Naive thymus-derived CD4-positive, alpha-beta T cell (primary cell): ENCODE results near the gene AHDC1. TPM values are rescaled to one million over a fixed set of nuclear protein-coding genes. Genes with fewer than 3 reads are reported as not detected.
"Not testable (repeated sequence)": the region's sequence is repeated elsewhere in the genome, so short reads cannot be mapped to it uniquely, and the experiment has no call there.

Experiments
- ATAC-seq: fragments of 150-1000 bp; cut with Tn5 transposase; 2 replicates; pipeline ENCODE4 v1.10.0; 2021; ENCODE audit warnings: mild to moderate bottlenecking, moderate library complexity
- CTCF ChIA-PET: fragments of 350-600 bp; sonication (Branson Sonifier 250); formaldehyde crosslinking; loops from one replicate; lab custom pipeline; 2021; ENCODE audit warnings: antibody characterized with exemption; lab: Charles Lee
- POLR2A ChIA-PET: fragments of 350-600 bp; sonication (Branson Sonifier 250); formaldehyde crosslinking; loops from one replicate; lab custom pipeline; 2021; ENCODE audit warnings: antibody characterized with exemption, inconsistent platforms; lab: Charles Lee
- DNase-seq, 9 donors: peaks; one replicate each; pipeline versions ENCODE4 v3.0.0 to v3.0.0-alpha.2; 2020 to 2022; ENCODE audit warnings: mixed read lengths in 1 of 9
- H3K27ac ChIP-seq: one replicate; pipeline ENCODE4 v1.7.0; 2013; ENCODE audit warnings: mild to moderate bottlenecking, low read depth, low read length, moderate library complexity
- H3K27me3 ChIP-seq, 2 donors: one replicate each; pipeline ENCODE4 v1.7.0; 2013; ENCODE audit warnings: low read length in 2 of 2, mild to moderate bottlenecking in 2 of 2, moderate library complexity in 2 of 2; ENCODE audit not compliant: control insufficient read depth in 2 of 2, insufficient read depth in 2 of 2
- H3K36me3 ChIP-seq, 3 experiments: 1 replicate in 2 of 3; 2 replicates in 1 of 3; pipeline ENCODE4 v1.7.0; 2013; ENCODE audit warnings: low read length in 3 of 3, mild to moderate bottlenecking in 3 of 3, moderate library complexity in 1 of 3; ENCODE audit not compliant: insufficient read depth in 3 of 3, control insufficient read depth in 2 of 3
- H3K4me1 ChIP-seq, 2 donors: one replicate each; pipeline ENCODE4 v1.7.0; 2013; ENCODE audit warnings: low read length in 2 of 2, mild to moderate bottlenecking in 2 of 2, moderate library complexity in 1 of 2; ENCODE audit not compliant: control insufficient read depth in 2 of 2, insufficient read depth in 2 of 2
- H3K4me3 ChIP-seq: 2 replicates; pipeline ENCODE4 v1.7.0; 2013; ENCODE audit warnings: mild to moderate bottlenecking, low read length
- H3K9me3 ChIP-seq, 3 experiments: 1 replicate in 2 of 3; 2 replicates in 1 of 3; pipeline ENCODE4 v1.7.0; 2013; ENCODE audit warnings: low read length in 3 of 3; ENCODE audit not compliant: control insufficient read depth in 2 of 3
- H3K27ac Mint-ChIP-seq, 9 donors: one replicate each; pipeline ENCODE4 v1.8.0; 2020 to 2022; ENCODE audit warnings: mixed read lengths in 9 of 9, mild to moderate bottlenecking in 8 of 9, moderate library complexity in 5 of 9, inconsistent platforms in 2 of 9
- H3K27me3 Mint-ChIP-seq, 5 donors: one replicate each; pipeline ENCODE4 v1.8.0; 2021 to 2022; ENCODE audit warnings: mixed read lengths in 5 of 5, mild to moderate bottlenecking in 1 of 5
- H3K36me3 Mint-ChIP-seq, 5 donors: one replicate each; pipeline ENCODE4 v1.8.0; 2020 to 2022; ENCODE audit warnings: mixed read lengths in 5 of 5, mild to moderate bottlenecking in 3 of 5, inconsistent platforms in 1 of 5
- H3K4me1 Mint-ChIP-seq, 7 donors: one replicate each; pipeline ENCODE4 v1.8.0; 2020 to 2022; ENCODE audit warnings: mixed read lengths in 7 of 7, mild to moderate bottlenecking in 3 of 7, inconsistent platforms in 1 of 7
- H3K4me3 Mint-ChIP-seq, 10 donors: one replicate each; pipeline ENCODE4 v1.8.0; 2020 to 2022; ENCODE audit warnings: mild to moderate bottlenecking in 10 of 10, mixed read lengths in 10 of 10, moderate library complexity in 6 of 10, inconsistent platforms in 2 of 10
- H3K9me3 Mint-ChIP-seq, 11 donors: one replicate each; pipeline ENCODE4 v1.8.0; 2020 to 2022; ENCODE audit warnings: mixed read lengths in 11 of 11, mild to moderate bottlenecking in 4 of 11, inconsistent platforms in 1 of 11, moderate library complexity in 1 of 11
- intact Hi-C, 2 donors: fragments of 100-400 bp; cut with micrococcal nuclease; formaldehyde crosslinking; loops; one replicate each; pipeline ENCODE4 v1.15.1; 2023
- polyA plus RNA-seq, 2 donors: library from polyadenylated mRNA; unstranded; fragments of 300-500 nt; fragmentation: Illumina TruSeq; gene quantifications; one replicate each; pipeline ENCODE4 v1.2.3, GENCODE V29; 2021
- total RNA-seq, 6 experiments: library from RNA in 5 of 6; stranded (reverse) in 5 of 6; gene quantifications; 1 replicate in 5 of 6; 2 replicates in 1 of 6; pipeline ENCODE4 v1.2.3 and lab custom pipeline; 2021 to 2026

The AHDC1 gene
- total and polyA plus RNA-seq, 7 experiments from 2014 or later: 0.90 to 38.8 (median 21.3) TPM

DNA sequence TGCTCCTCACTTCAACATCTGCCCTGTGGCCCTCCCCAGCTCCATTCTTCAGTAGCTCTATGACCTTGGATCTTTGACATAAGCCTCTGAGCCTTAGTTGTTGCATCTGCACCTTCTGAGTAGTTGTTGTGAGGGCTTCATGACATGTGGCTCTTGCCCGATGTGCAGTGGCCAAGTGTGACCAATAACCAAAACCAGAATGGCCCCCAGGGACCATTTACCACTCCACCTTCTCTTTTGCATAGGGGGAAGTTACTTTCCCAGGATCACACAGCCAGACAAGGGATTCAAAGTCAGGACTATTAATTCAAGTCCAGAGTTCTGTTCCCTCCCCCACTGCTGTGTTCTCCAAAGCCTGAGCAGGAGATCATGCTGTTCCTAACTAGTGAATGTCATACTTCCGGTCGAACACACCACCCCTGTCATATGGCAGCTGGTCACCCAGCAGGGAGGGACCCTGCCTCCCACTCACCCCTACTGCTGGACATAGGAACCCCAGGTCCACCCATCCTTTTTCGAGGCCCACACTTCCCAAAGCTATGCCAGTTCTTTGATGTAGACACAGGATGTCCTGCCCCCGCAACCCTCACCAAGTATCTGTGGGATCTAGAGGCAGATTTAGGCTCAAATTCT lies 27.0 kb upstream of the AHDC1 start:
- ChIA-PET POLR2A (interaction anchor here (0.6 to 1.9 kb wide), 7 partner anchors 10 to 32 kb away, joined by 3 to 11 read pairs (median 4); no protein-coding TSS in a partner anchor), CTCF (interaction anchor here (1.2 to 1.4 kb wide), 2 partner anchors 24 to 32 kb away, joined by 3 to 4 read pairs; no protein-coding TSS in a partner anchor)
- Mint-ChIP-seq H3K36me3 (no peaks in the 10 kb centered on the region), H3K27ac (peak overlapping the region in 7 of 9 donors; percentile 40 to 79 (median 65)), H3K4me1 (peaks cover 51 to 76% (median 70%) of the 10 kb centered on the region in 7 donors), H3K4me3 (peak overlapping the region in 9 of 10 donors; percentile 14 to 82 (median 65)), H3K27me3 (no peaks in the 10 kb centered on the region), H3K9me3 (no peaks in the 10 kb centered on the region)
- no peaks in the 10 kb centered on the region for H3K9me3 ChIP-seq
- H3K4me3 ChIP-seq: no peak overlapping the region
- ATAC-seq (peak; percentile 38), DNase-seq (no peak)
- H3K27me3 ChIP-seq: no peaks in the 10 kb centered on the region
- intact Hi-C loops: no loop called here
- no peak overlapping the region for H3K27ac ChIP-seq
- no peaks in the 10 kb centered on the region for H3K36me3 ChIP-seq
- peaks cover 53 to 61% of the 10 kb centered on the region in 2 donors for H3K4me1 ChIP-seq

GRCh38 chr1:27628712-27629111 lies 24.8 kb upstream of the AHDC1 start:
- H3K27ac Mint-ChIP-seq: peak overlapping the region in 8 of 9 donors; percentile 3 to 85 (median 52)

GRCh38 chr1:27627733-27628132 lies 23.8 kb upstream of the AHDC1 start:
- intact Hi-C loops, H3K36me3 Mint-ChIP-seq, H3K27ac Mint-ChIP-seq, H3K27me3 ChIP-seq, H3K36me3 ChIP-seq, ATAC-seq, H3K27me3 Mint-ChIP-seq, DNase-seq, H3K4me3 ChIP-seq, H3K9me3 ChIP-seq, H3K27ac ChIP-seq, H3K4me3 Mint-ChIP-seq, H3K9me3 Mint-ChIP-seq: not testable (repeated sequence)
- POLR2A ChIA-PET: interaction anchor here (0.6 to 2.5 kb wide), 4 partner anchors 9 to 35 kb away, joined by 3 to 8 read pairs (median 4); no protein-coding TSS in a partner anchor
- peaks cover 57 to 66% of the 10 kb centered on the region in 2 donors for H3K4me1 ChIP-seq
- CTCF ChIA-PET: interaction anchor here (0.6 to 1.9 kb wide), 3 partner anchors 16 to 71 kb away, joined by 3 to 5 read pairs (median 3); no protein-coding TSS in a partner anchor
- peaks cover 44 to 56% (median 49%) of the 10 kb centered on the region in 7 donors for H3K4me1 Mint-ChIP-seq

More at GRCh38 chr1:27628712-27629111, 24.8 kb upstream of the AHDC1 start:
- Mint-ChIP-seq H3K4me1 (peaks cover 50 to 66% (median 59%) of the 10 kb centered on the region in 7 donors), H3K4me3 (peak overlapping the region in 1 of 10 donors; percentile 24), H3K27me3 (no peaks in the 10 kb centered on the region), H3K9me3 (no peaks in the 10 kb centered on the region), H3K36me3 (no peaks in the 10 kb centered on the region)
- no peaks in the 10 kb centered on the region for H3K9me3 ChIP-seq
- no peak for ATAC-seq
- no peak for DNase-seq
- H3K36me3 ChIP-seq: no peaks in the 10 kb centered on the region
- H3K4me3 ChIP-seq: no peak overlapping the region
- no peak overlapping the region for H3K27ac ChIP-seq
- intact Hi-C loops: no loop called here
- POLR2A ChIA-PET: interaction anchor here (0.6 to 2.5 kb wide), 6 partner anchors 10 to 20 kb away, joined by 3 to 11 read pairs (median 4); no protein-coding TSS in a partner anchor
- CTCF ChIA-PET: interaction anchor here (1.1 to 1.9 kb wide), 4 partner anchors 22 to 72 kb away, joined by 3 to 7 read pairs (median 4); partner anchors contain the start of gene IFI6
- peaks cover 59 to 66% of the 10 kb centered on the region in 2 donors for H3K4me1 ChIP-seq
- no peaks in the 10 kb centered on the region for H3K27me3 ChIP-seq

DNA sequence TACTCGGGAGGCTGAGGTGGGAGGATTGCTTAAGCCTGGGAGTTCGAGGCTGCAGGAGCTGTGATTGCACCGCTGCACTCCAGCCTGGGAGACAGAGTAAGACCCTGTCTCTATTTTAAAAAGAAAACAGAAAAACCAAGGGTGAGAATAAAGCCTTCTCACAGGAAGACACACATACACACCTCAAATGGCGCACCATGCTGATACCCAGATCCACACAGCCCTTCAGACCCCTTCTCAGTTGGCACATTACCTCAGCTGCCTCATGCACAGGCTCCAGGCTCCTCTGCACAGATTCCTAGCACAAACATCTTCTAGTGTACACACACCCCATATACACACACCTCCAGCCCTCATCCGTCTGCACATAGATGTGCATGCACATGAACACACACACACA lies 23.1 kb upstream of the AHDC1 start:
- ChIA-PET CTCF (no interaction called here), POLR2A (interaction anchor here (1.2 kb wide), 1 partner anchor 36 kb away, joined by 3 read pairs; no protein-coding TSS in a partner anchor)
- peaks cover 40 to 53% (median 46%) of the 10 kb centered on the region in 7 donors for H3K4me1 Mint-ChIP-seq
- H3K9me3 Mint-ChIP-seq: no peaks in the 10 kb centered on the region
- no peaks in the 10 kb centered on the region for H3K36me3 ChIP-seq
- no peak overlapping the region for H3K27ac ChIP-seq
- no peaks in the 10 kb centered on the region for H3K36me3 Mint-ChIP-seq
- intact Hi-C loops: no loop called here
- H3K4me3 Mint-ChIP-seq: peak overlapping the region in 2 of 10 donors; percentile 30 to 47
- ATAC-seq (no peak), DNase-seq (no peak)
- H3K4me3 ChIP-seq: no peak overlapping the region
- peak overlapping the region in 2 of 9 donors; percentile 15 to 44 for H3K27ac Mint-ChIP-seq
- no peaks in the 10 kb centered on the region for H3K27me3 ChIP-seq
- H3K4me1 ChIP-seq: peaks cover 51 to 61% of the 10 kb centered on the region in 2 donors
- no peaks in the 10 kb centered on the region for H3K9me3 ChIP-seq
- H3K27me3 Mint-ChIP-seq: no peaks in the 10 kb centered on the region

- H3K27ac ChIP-seq: no peak overlapping the region
- H3K36me3 Mint-ChIP-seq: no peaks in the 10 kb centered on the region
Observed at GRCh38 chr1:27626031-27626935, 22.3 kb upstream of the AHDC1 start.

More at GRCh38 chr1:27626031-27626935, 22.3 kb upstream of the AHDC1 start:
- ChIA-PET CTCF (interaction anchor here (1.4 kb wide), 1 partner anchor 36 kb away, joined by 7 read pairs; no protein-coding TSS in a partner anchor), POLR2A (no interaction called here)
- Mint-ChIP-seq H3K27me3 (no peaks in the 10 kb centered on the region), H3K4me3 (no peak overlapping the region), H3K9me3 (no peaks in the 10 kb centered on the region), H3K27ac (no peak overlapping the region), H3K4me1 (peaks cover 32 to 46% (median 39%) of the 10 kb centered on the region in 7 donors)
- Histone ChIP-seq H3K4me1 (peaks cover 43 to 55% of the 10 kb centered on the region in 2 donors), H3K9me3 (no peaks in the 10 kb centered on the region), H3K36me3 (no peaks in the 10 kb centered on the region), H3K27me3 (no peaks in the 10 kb centered on the region), H3K4me3 (peak overlapping the region; percentile 11)
- peak; percentile 65 for ATAC-seq
- DNase-seq: no peak
- intact Hi-C loops: no loop called here
